ENCODE measurements around the gene TMEM187.

TMEM187 gene

GRCh38 chrX:153944800-153945150 lies 27.8 kb upstream of the TMEM187 start:
- Mint-ChIP-seq H3K9me3 (no peaks in the 10 kb centered on the region), H3K4me3 (no peak overlapping the region), H3K27me3 (ENCODE audit: low read depth) (no peaks in the 10 kb centered on the region), H3K36me3 (ENCODE audit: low read depth) (peaks cover 19% of the 10 kb centered on the region), H3K27ac (no peak overlapping the region), H3K4me1 (peaks cover 22% of the 10 kb centered on the region)
- no peak for TF ChIP-seq CTCF (IDR thresholded peaks at IDR 0.05; ENCODE audit: unreplicated experiment in 3 of 3)

GRCh38 chrX:153945956-153946943 lies 26.3 kb upstream of the TMEM187 start:
- peaks cover 32% of the 10 kb centered on the region for H3K36me3 Mint-ChIP-seq (ENCODE audit: low read depth)
- H3K9me3 Mint-ChIP-seq, result no peaks in the 10 kb centered on the region
- no peak overlapping the region for H3K4me3 Mint-ChIP-seq
- no peak for TF ChIP-seq CTCF (IDR thresholded peaks at IDR 0.05; ENCODE audit: unreplicated experiment in 3 of 3)
- no peak overlapping the region for H3K27ac Mint-ChIP-seq
- no peaks in the 10 kb centered on the region for H3K27me3 Mint-ChIP-seq (ENCODE audit: low read depth)
- H3K4me1 Mint-ChIP-seq, result peaks cover 29% of the 10 kb centered on the region

GRCh38 chrX:153947009-153947769 lies 25.4 kb upstream of the TMEM187 start:
- Mint-ChIP-seq H3K36me3 (ENCODE audit: low read depth) (peaks cover 35% of the 10 kb centered on the region), H3K9me3 (no peaks in the 10 kb centered on the region), H3K27ac (peak overlapping the region; percentile 88 to 90 (median 90)), H3K4me1 (peaks cover 29% of the 10 kb centered on the region), H3K27me3 (ENCODE audit: low read depth) (no peaks in the 10 kb centered on the region), H3K4me3 (peak overlapping the region in 2 of 3 experiments; percentile 24 to 69)
- TF ChIP-seq CTCF (IDR thresholded peaks at IDR 0.05; ENCODE audit: unreplicated experiment in 3 of 3), result peak; percentile 80 to 90 (median 85)

GRCh38 chrX:153948002-153948466 lies 24.5 kb upstream of the TMEM187 start:
- no peaks in the 10 kb centered on the region for H3K9me3 Mint-ChIP-seq
- no peak for TF ChIP-seq CTCF (IDR thresholded peaks at IDR 0.05; ENCODE audit: unreplicated experiment in 3 of 3)
- H3K4me3 Mint-ChIP-seq, result peak overlapping the region in 1 of 3 experiments; percentile 54
- H3K27ac Mint-ChIP-seq, result peak overlapping the region; percentile 85 to 90 (median 90)
- H3K4me1 Mint-ChIP-seq, result peaks cover 29% of the 10 kb centered on the region
- H3K36me3 Mint-ChIP-seq (ENCODE audit: low read depth), result peaks cover 37% of the 10 kb centered on the region
- H3K27me3 Mint-ChIP-seq (ENCODE audit: low read depth), result no peaks in the 10 kb centered on the region

- peaks cover 33% of the 10 kb centered on the region for H3K4me1 Mint-ChIP-seq
- H3K4me3 Mint-ChIP-seq, result no peak overlapping the region
- peaks cover 42% of the 10 kb centered on the region for H3K36me3 Mint-ChIP-seq (ENCODE audit: low read depth)
- peak overlapping the region; percentile 85 to 90 (median 90) for H3K27ac Mint-ChIP-seq
- no peaks in the 10 kb centered on the region for H3K9me3 Mint-ChIP-seq
- no peak for TF ChIP-seq CTCF (IDR thresholded peaks at IDR 0.05; ENCODE audit: unreplicated experiment in 3 of 3)
- H3K27me3 Mint-ChIP-seq (ENCODE audit: low read depth), result no peaks in the 10 kb centered on the region
Measured at GRCh38 chrX:153948847-153949805, 23.4 kb upstream of the TMEM187 start.
